GM21825 (cell line): ENCODE measurements around the gene NFATC1.

Source experiments
- ATAC-seq: cut with Tn5 transposase; IDR thresholded peaks from one replicate; pipeline ENCODE4 v1.9.1; 2021; ENCODE audit warnings: mild to moderate bottlenecking, moderate library complexity; ENCODE audit not compliant: unreplicated experiment

Gene NFATC1

DNA sequence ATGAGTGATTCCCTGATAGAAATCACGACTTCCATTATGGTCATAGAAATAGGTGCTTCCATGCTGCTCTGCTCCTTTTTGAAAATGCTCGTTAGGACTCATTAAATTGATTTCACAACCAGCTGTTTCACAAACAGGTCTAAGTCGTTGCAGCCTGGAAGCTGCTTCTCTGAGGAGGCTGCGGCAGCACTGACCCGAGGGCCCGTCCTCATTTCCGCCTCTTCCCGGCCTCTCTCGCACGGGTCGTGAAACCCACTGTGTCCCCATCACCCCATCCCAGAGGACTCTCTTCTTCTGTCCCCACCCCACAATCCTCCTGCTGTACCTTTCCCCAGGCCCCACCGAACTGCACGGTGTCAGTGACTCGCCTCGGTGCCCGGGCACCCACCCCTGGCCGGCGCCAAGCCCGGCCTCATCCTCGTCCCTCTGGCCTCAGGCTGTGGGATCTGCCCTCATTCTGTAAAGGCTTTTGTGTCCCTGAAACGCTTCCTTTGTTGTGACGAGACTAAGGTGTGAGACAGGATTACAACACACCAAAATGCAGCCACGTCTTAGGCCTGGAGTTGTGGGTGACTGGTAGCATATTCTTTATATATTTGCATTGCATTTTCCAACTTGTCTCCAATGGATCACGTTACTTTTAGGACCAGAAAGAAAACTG is 171.2 kb downstream of the NFATC1 start:
- ATAC-seq = no peak

GRCh38 chr18:79567481-79568147 is 171.9 kb downstream of the NFATC1 start:
- ATAC-seq = no peak

- no peak for ATAC-seq
Measured at GRCh38 chr18:79568543-79569205, 172.9 kb downstream of the NFATC1 start.

- ATAC-seq = no peak
Measured at GRCh38 chr18:79569720-79570119, 174.0 kb downstream of the NFATC1 start.

GRCh38 chr18:79570266-79571201 is 174.8 kb downstream of the NFATC1 start:
- no peak for ATAC-seq

DNA sequence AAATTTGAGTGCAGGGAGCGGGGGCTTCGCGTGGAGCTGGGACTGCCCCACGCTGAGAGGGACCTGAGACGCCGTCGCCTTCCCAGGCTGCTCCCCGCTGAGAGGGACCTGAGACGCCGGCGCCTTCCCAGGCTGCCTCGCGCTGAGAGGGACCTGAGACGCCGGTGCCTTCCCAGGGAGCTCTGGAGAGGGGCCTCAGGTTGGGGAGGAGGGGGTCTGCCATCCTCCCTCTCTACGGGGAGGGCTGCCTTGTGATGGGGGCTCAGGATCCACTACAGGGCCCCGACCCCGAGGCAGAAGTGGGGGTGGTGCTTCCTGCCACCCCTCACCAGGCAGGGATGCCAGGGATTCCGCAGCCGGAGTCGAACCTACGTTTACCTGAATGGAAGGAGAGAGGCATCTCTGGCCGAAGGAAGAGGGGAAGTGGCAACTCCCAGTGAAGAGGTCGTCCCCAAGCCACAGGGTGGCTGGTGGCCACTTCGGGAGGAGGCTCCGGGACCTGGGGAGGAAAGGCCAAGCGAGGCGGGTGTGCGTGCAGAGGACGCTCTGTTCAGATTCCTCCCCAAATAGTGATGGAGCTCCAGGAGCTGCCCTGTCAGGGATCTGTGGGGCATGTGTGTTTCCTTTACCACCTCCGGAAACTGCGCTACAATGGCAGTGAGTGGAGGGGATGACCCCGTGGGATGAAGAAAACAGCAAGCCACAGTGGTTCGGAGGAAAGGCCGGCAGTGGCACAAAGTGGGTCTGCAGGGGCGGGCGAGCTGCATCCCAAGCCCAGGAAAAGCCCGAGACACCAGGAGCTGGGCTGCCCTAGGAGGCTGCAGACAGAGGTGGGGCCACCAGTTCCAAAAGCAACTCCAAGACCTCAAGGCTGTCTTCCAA is 175.7 kb downstream of the NFATC1 start:
- ATAC-seq = no peak

DNA sequence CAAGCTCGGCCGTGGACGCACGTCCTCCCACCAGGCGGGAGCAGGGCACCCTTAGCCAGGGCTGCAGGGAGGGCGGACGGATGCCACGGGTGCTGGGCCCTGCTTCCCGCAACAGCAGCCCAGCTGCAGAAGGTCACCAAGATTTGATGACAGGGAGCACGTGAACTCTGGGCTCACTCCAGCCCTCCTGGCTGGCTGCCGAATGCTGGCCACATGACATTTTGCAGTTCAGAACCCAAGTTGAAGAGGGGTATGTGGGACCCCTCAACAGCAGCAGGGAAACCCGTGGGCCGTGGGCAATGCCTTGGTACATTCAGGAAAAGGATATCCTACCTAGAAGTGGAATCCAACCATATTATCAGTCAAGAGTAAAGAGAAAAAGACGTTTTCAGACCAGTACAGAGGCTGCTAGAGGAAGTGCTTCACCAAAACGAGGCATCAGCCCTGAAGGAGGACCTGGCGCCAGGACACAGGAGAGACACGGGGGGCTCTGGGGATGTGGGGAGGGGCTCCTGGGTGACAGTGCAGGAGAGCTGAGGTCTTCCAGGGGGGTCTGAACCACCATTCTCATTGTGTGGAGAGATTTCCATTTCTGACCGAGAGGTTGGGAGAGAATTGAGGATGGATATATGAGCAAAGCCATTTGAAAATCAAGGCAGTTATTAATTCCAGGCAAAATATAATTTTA is 176.5 kb downstream of the NFATC1 start:
- no peak for ATAC-seq

DNA sequence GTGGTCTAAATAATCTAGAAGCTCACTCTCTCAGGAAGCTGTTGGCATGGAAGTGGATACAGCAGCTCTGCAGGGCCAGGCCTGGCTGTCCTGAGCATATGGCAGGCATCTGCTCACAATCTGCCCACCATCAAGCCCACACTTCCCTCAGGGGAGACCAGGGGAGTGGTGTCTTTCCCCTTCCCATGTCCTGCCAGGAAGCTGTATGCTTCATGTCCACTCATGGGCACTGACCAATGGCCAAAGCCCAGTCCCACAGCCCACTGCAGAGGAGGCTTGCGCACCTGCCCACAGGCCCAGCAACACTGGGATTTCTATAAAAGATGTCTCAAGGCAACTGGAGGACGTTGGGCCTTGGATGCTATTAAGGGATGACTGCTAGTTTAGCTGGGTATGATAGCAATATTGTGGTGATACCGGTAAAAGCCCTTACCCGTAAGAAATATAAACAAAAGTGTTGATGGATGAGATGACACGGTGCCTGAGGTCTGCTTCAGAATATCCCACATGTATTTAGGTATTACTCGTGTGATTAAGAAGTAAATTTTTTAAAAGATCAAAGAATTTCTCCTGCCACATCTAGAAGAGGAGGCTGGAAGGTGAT is 177.2 kb downstream of the NFATC1 start:
- ATAC-seq = no peak

DNA sequence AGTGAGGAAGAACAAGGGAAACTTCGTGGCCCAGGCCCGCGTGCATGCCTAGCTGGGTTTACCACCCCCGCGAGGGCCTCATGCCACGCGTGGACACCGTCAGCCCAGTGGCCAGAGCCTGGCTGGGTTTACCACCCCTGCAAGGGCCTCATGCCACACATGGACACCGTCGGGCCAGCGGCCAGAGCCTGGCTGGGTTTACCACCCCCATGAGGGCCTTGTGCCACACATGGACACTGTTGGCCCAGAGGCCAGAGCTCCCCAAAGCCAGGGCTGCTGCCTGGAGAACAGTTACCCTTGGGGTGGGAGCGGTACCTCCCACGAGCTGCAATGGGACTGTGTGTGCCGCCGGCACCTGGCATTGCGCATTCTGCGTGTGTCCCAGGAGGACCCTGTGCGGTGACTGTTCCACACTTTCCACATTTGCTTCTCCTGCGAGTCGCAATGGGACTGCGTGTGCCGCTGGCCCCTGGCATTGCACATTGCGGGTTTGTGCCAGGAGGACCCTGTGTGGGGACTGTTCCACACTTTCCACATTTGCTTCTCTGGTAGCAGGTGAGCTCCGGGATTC is 178.3 kb downstream of the NFATC1 start:
- ATAC-seq = no peak

- no peak for ATAC-seq
Measured at GRCh38 chr18:79574938-79575525, 179.3 kb downstream of the NFATC1 start.

GRCh38 chr18:79575891-79576685 is 180.4 kb downstream of the NFATC1 start:
- ATAC-seq = no peak

- ATAC-seq = no peak
Measured at GRCh38 chr18:79576686-79577351, 181.1 kb downstream of the NFATC1 start.

DNA sequence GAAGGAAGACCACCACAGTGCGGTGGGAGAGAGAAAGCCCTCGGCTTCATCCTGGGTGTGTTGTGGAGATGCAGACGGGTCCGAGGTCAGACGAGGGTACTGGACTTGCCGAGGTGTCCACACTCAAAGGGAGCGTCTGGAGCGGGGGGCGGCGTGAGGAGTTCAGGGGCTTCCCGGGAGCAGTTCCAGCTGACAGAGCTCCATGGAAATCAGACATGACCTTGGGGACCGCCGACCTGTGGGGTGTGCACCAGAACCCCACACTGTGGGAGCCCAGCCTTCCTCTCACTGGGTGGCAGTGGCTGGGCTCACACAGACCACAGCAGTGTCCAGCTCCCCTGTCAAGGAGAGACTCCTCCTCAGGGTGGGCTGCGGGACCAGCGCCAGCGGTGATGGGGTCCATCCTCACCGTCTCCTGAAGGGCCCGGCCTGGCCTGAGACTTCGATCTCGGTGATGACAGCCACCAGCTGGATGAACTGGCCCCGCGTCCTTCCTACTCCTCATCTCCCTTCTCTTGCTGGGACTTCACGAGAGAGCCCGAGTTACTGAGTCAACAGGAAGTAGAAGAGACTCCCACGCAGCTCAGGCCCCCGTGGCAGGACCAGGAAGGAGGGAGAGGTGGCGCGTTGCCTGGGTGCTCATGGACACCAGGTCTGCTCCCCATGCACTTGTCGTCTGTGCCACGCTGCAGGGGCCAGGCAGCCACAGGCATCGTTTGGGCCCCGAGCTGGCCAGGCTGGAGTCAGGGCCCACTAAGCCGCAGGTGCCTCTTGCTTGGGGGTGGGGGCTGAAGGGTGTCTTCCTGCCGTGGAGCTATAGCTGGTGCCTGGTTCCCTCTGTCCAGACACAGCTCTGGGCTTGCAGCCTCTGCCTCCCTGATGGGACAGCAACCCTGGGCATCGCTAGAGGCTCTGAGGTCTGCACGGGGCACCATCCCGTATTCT is 182.0 kb downstream of the NFATC1 start:
- ATAC-seq = no peak

DNA sequence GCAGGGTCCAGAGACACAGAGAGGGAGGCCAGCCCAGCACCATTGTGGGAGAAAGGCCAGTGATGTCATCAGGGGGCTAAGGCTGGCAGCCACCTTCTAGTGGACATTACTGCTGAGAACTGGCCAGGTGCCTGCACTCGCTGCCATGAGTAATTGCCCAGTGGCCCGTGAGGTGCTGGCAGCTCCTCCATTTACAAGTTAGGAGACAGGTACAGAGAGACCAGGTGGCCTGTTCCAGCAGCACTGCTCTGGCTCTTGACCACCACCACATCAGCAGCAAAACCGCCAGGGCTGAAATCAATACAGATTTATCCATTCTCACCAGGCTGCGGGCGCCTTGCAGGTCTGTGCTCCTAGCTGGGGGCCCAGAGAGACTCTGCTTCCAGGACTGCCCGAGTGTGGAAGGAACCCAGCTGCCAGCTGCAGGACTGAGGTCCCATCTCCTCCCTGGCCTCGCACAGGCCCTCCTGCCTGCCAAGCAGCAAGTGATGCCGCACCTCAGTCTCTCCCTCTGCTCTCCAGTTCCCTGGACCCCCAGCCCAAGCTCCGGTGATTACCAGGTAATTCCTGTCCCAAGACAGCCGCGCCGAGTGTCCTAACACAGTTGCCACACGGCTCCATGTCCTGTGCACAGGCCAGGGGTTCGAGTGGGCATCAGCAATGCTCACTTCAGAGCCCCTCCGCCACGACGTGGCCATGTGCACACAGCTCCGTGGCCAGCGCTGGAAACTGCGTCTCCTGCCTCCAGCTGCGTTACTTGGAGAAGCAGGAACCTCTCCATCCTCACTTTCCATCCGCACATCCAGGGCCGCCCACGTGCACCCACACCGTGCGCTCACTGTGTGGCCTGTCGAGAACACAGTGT is 182.9 kb downstream of the NFATC1 start:
- ATAC-seq = no peak
